HG02870 (cell line): ENCODE measurements around the gene NTN1.
"Not testable (repeated sequence)": the region's sequence is repeated elsewhere in the genome, so short reads cannot be mapped to it uniquely, and the experiment has no call there.

Experiments
- ATAC-seq: cut with Tn5 transposase; IDR thresholded peaks from one replicate; pipeline ENCODE4 v1.9.1; 2021; ENCODE audit warnings: mild to moderate bottlenecking, moderate library complexity; ENCODE audit not compliant: unreplicated experiment

Gene NTN1

GRCh38 chr17:9021158-9021991, at the start of gene NTN1:
NTN1 (plus strand) TSS chr17:9021510; CDS start chr17:9022374, 864 bp downstream.
- peak; percentile 71 for ATAC-seq

GRCh38 chr17:8975091-8975725, 46.1 kb upstream of the NTN1 start:
- no peak for ATAC-seq

DNA sequence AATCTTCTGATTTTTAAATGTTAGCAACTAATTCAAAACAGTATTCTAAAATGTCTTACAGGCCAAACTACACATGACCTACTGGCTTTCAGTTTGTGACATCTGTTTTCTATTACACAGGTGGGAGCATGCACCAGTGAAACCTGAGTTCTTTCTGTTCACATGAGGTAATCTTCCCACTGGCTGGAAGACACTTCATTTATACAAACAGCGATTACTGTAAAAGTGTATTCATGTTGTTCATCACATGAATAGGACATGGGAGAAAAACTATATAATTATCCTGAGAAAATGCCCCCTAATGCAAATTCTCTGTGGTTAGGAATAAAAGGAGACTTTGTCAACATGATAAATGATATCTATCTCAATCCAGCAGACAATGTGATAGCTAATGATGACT, 44.7 kb upstream of the NTN1 start:
- ATAC-seq, result peak; percentile 63

DNA sequence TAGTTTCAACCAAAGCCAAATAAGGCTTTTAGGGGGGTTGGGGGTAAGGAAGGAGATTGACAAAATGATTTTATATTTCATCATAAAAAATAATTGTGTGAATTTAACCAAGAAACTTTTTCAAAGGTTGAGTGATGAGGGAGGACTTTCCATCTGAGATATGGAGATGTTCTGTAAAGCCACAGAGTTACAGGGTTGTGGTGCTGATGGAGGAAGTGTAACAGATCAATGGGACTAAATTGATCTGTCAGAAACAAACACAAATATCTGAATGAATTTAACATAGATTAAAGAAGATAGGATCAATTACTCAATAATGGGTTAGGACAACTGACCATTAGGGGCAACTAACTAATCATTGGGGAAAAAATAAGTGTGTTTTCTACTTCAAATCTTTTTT, 41.6 kb upstream of the NTN1 start:
- ATAC-seq, result no peak

GRCh38 chr17:8981443-8981842, 39.9 kb upstream of the NTN1 start:
- ATAC-seq, result no peak

DNA sequence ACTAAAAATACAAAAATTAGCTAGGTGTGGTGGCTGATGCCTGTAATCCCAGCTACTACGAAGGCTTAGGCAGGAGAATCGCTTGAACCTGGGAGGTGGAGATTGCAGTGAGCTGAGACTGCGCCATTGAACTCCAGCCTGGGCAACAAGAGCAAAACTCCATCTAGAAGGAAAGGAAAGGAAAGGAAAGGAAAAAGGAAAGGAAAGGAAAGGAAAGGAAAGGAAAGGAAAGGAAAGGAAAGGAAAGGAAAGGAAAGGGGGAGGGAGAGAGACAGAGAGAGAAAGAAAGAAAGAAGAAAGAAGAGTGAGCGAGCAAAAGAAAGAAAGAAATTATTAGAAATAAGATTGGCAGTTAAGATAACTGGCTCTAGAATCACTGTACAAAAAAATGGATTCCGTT, 37.1 kb upstream of the NTN1 start:
- ATAC-seq, result not testable (repeated sequence)

DNA sequence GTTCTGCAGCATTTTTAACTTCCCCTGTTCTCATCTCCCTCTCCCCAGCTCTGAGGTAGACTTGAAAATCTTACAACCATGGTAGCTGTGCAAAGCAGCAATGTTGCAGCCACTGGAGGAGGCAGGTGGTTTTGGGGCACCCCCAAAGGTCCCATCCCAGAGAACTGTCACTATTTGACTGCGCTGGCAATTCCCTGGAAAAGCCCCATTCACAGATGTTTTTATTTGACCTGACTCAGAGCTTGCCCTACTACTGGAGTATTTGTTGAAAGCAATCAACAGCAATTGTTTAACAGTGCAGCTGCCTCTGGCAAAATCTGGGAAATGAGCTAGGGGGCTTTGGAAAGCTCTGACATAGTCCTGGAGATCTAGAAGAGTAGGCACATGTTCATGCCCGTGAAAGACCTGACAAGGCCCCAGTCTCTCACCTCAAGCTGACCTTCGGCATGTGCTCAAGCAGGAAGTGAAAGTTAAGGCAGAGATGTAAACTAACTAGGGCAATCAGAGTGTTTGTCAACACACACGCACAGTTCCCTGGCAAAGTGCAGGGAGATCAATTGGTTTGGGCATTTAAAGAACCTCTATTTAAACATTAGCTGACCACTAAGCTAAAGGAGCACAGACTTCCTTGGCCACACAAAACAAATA, 36.1 kb upstream of the NTN1 start:
- no peak for ATAC-seq

GRCh38 chr17:8986295-8986694, 35.0 kb upstream of the NTN1 start:
- ATAC-seq, result no peak

- not testable (repeated sequence) for ATAC-seq
These were observed 32.9 kb upstream of the NTN1 start for GRCh38 chr17:8988263-8988935.

- ATAC-seq, result no peak
These were observed 29.6 kb upstream of the NTN1 start for GRCh38 chr17:8991514-8992285.

GRCh38 chr17:8994319-8994718, 27.0 kb upstream of the NTN1 start:
- no peak for ATAC-seq

GRCh38 chr17:8995711-8996110, 25.6 kb upstream of the NTN1 start:
- no peak for ATAC-seq

DNA sequence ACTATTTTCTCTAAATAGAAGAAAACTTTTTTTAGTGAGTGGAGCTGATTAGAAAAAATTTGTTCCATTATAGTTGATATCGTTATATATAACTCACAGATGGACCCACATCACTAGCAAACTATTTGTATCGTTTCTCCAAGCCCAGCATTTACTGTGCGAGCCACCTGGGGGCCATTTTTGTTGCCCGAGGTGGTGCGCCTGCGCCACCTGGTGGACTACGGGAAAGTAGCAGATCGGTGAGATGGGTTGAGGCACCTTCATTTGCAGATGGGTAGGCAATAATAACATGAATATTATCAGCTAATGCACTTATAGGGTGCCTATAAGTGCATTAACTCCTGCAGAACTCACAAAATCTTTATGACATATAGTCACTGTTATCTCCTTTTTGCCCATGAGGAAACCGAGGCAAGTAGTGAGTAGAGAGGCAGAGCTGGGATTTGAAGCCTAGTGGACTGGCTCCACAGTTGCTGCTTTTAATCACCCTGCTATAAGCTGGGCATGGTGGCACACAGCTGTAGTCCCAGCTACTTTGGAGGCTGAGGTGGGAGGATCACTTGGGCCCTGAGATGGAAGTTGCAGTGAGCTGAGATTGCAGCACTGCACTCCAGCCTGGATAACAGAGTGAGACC, 23.2 kb upstream of the NTN1 start:
- peak; percentile 48 for ATAC-seq

DNA sequence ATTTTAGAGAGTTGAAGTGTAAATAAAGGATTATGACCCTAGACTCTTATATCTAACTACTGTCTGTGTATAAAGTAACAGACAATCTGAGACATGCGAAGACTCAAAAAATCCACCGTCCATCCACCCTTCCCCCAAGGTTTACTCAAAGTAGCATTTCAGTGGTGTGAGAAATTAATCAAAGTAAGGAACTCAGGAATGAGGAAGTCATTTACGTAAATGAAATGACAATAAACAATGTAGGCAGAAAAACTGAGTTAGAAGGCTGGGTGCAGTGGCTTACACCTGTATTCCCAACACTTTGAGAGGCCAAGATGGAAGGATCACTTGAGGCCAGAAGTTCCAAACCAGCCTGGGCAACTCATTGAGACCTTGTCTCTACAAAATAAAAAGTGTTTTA, 19.8 kb upstream of the NTN1 start:
- no peak for ATAC-seq

GRCh38 chr17:9002227-9002605, 19.1 kb upstream of the NTN1 start:
- no peak for ATAC-seq

DNA sequence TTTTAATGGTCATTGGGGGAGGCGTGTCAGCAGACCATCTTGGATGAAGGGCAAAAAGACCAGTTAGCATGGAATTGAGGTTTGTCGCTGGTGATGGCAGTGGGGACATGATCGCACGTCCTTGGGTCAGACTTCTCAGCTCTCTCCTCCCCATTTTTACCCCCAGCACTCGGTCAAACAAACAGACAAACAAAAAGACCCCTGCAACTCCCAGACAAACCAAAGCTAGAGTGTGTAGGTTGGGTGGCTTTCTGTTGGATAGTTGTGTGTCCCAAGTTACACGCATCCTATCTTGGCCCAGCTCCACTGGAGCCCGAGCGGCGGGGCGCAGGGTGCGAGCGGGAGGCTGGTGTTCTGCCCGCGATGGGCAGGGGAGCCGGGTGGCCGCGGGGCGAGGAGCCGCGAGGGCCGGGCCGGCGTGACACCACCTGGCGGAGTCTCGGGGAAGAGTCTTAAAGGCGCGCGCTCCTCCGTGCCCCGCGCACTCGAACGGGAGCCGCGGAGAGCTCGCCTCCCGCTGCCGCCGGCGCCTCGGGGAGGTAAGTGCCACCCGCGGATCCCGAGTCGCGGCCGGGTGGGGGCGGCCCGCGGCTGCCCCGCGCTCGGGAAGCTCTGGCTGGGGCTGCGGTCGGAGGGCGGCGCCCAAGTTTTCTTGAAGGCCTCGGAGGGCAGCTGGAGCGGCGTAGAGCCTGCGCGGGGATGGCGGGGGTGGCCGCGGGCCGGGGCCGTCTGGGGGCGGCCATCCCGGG, 18.5 kb upstream of the NTN1 start:
- ATAC-seq, result no peak

DNA sequence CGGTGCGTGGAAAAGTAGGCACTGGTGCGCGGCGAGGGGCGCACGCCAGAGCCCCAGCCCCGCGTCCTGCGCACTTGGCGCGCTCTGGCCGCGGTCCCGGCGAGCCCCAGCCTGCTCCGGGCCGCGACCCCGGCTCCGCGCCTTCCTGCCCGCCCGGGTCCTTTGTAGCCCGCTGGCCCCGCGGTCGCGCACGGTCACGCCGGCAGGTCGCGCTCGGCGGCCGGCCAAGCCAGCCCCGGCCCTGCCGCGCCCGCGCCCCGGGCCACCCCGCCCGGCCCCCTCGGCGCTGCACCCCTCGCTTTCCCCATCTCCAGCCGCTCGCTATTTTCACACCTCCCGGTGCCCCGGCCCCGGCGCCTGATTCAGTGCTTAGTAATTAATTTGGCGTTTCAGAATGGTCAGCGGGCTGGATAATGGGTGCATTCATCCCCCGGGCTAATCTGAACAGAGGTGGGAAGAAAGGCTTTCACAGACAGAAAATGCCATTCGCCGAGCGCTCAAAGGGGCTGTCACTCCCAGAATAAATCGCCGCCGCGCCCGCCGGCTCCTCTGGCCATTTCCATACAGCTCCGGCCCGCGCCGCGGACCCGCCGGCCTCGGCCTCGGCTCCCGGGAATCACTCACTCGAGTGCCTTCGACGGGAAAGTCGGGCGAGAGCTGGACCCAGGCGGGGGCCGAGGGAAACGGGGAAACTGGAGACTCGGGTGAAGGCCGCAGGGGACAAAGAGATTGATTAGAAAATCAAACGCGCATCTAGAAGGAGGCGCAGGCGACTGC, 17.8 kb upstream of the NTN1 start:
- no peak for ATAC-seq

- ATAC-seq, result no peak
These were observed 17.0 kb upstream of the NTN1 start for GRCh38 chr17:9004132-9004960.
